HL-60 (cell line): Measurements from ENCODE around the gene ZNF223.

Source experiments
- DNase-seq, 2 experiments: peaks; one replicate each; pipeline ENCODE4 v3.0.0-alpha.2; 2010 to 2020; ENCODE audit warnings: low read depth in 1 of 2, low spot score in 1 of 2
- H3K27ac ChIP-seq: fragments of 250-450 bp; sonication (Bioruptor Pico); replicated peaks from 2 replicates; pipeline ENCODE4 v1.5.1; 2020; ENCODE audit warnings: mild to moderate bottlenecking, moderate library complexity
- H3K27me3 ChIP-seq: fragments of 250-450 bp; sonication (Bioruptor Pico); 2 replicates; pipeline ENCODE4 v1.5.1; 2021; ENCODE audit warnings: mild to moderate bottlenecking, moderate library complexity; ENCODE audit not compliant: insufficient read depth, poor library complexity, severe bottlenecking
- H3K4me3 ChIP-seq: replicated peaks from 2 replicates; pipeline ENCODE4 v1.5.1; 2011; ENCODE audit warnings: mild to moderate bottlenecking, control low read depth, low read length; ENCODE audit not compliant: insufficient read depth
- CTCF ChIP-seq: IDR thresholded peaks from one replicate; pipeline ENCODE4 v1.5.1; 2011; ENCODE audit warnings: low read length, control low read depth, inconsistent platforms; ENCODE audit not compliant: insufficient read depth
- GABPA ChIP-seq: IDR thresholded peaks from 2 replicates; pipeline ENCODE4 v1.6.1; 2012; ENCODE audit warnings: low read depth
- POLR2AphosphoS5 ChIP-seq: IDR thresholded peaks from 2 replicates; pipeline ENCODE4 v1.6.1; 2012; ENCODE audit warnings: low read depth
- REST ChIP-seq: IDR thresholded peaks from 2 replicates; pipeline ENCODE4 v1.6.1; 2012; ENCODE audit warnings: low read depth; ENCODE audit not compliant: insufficient replicate concordance
- SPI1 ChIP-seq: IDR thresholded peaks from 2 replicates; pipeline ENCODE4 v1.6.1; 2012; ENCODE audit warnings: low read depth, mild to moderate bottlenecking, borderline replicate concordance
- long read RNA-seq: library from polyadenylated mRNA; unstranded; transcript quantifications from one replicate; pipeline ENCODE4 v2.0.0, GENCODE V29; 2020

ZNF223 gene
- long read RNA-seq: 0 reads

- peak within 1 kb of the TSS; percentile 53 for H3K27ac ChIP-seq
- no peaks in the 10 kb centered on the region for H3K27me3 ChIP-seq
- DNase-seq: peak; percentile 89 to 97
- peak within 1 kb of the TSS; percentile 75 for H3K4me3 ChIP-seq
- TF ChIP-seq GABPA: peak; percentile 73
- peak; percentile 42; the same call in 1 of the 2 replicates for TF ChIP-seq POLR2AphosphoS5
- peak; percentile 44 for TF ChIP-seq REST
- no peak for TF ChIP-seq CTCF
- TF ChIP-seq SPI1: peak; percentile 67
Observed at GRCh38 chr19:44051650-44052402, at the start of gene ZNF223. Gene ZNF223 (plus strand): TSS chr19:44052036. CDS start chr19:44055177, 3,141 bp downstream.

- DNase-seq: no peak
- peak overlapping the region; percentile 72 for H3K27ac ChIP-seq
- TF ChIP-seq POLR2AphosphoS5 (no peak), SPI1 (no peak), CTCF (no peak), REST (no peak), GABPA (no peak)
- H3K4me3 ChIP-seq: peak overlapping the region; percentile 94
- no peaks in the 10 kb centered on the region for H3K27me3 ChIP-seq
Observed at GRCh38 chr19:44002212-44002565, 49.6 kb upstream of the ZNF223 start.

- TF ChIP-seq CTCF (no peak), SPI1 (peak; percentile 65; the same call in 1 of the 2 replicates), POLR2AphosphoS5 (peak; percentile 89), GABPA (peak; percentile 82), REST (no peak)
- Histone ChIP-seq H3K27ac (peak within 1 kb of the TSS; percentile 72), H3K27me3 (no peaks in the 10 kb centered on the region), H3K4me3 (peak within 1 kb of the TSS; percentile 94)
- peak; percentile 97 for DNase-seq
Observed at GRCh38 chr19:44002566-44003460, 49.0 kb upstream of the ZNF223 start, which contains the start of gene ZNF230. Gene ZNF230 (plus strand): TSS chr19:44002957. CDS start chr19:44007079, 4,122 bp downstream.
